ENCODE data around the gene C12orf76. TPM values are rescaled to one million over a fixed set of nuclear protein-coding genes. Genes with fewer than 3 reads are reported as not detected.
"Not testable (repeated sequence)": the region's sequence is repeated elsewhere in the genome, so short reads cannot be mapped to it uniquely, and the experiment has no call there.

Gene C12orf76
- total RNA-seq, 1 experiment from 2014 or later: 18.3 TPM

DNA sequence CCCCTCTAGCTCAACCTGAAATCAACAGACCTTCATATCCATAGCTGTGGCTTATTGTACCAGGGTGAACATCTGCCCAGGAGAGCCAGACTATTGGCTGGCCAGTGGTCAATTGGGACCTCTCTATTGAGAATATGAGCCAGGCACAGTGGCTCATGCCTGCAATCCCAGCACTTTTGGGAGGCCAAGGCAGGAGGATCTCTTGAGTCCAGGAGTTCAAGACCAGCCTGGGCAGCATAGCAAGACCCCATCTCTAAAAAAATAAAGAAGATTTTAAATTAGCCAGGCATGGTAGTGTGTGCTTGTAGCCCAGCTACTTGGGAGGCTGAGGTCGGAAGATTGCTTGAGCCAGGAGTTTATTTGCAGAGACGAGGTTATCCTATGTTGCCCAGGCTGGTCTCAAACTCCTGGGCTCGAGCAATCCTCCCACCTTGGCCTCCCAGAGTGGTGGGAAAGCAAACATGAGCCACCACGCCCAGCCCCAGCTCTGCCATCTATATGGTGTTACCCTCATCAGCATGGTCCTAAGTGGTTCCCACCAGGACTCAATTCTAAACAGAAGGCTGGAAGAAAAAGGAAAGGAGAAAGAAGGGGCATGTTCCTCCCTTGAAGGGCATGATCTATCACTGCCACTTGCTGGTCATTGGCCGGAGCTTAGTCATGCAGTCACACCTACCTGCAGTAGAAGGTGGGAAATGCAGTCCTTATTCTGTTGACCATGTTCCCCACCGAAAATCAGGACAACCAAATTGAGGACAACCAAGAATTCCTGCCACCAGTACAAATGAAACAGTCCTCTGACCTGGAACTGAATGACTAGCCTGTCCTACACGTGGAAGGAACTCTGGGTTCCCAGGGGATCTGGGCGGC lies 42.2 kb upstream of the C12orf76 start (continued):
- TF ChIP-seq CTCF (IDR thresholded peaks at IDR 0.05) (no peak), GRHL2 (CRISPR knock-in tag; IDR thresholded peaks at IDR 0.05; ENCODE audit: insufficient replicate concordance, severe bottlenecking) (no peak), SMAD3 (CRISPR knock-in tag; IDR thresholded peaks at IDR 0.05; ENCODE audit: borderline replicate concordance) (no peak), TP53 (CRISPR knock-in tag; IDR thresholded peaks at IDR 0.05) (no peak), ZNF263 (CRISPR knock-in tag; IDR thresholded peaks at IDR 0.05; ENCODE audit: low read depth) (no peak), ZNF121 (CRISPR knock-in tag; IDR thresholded peaks at IDR 0.05) (no peak)

- TF ChIP-seq AFF4 (CRISPR knock-in tag; IDR thresholded peaks at IDR 0.05; ENCODE audit: borderline replicate concordance) (no peak), NR2C2 (CRISPR knock-in tag; IDR thresholded peaks at IDR 0.05) (no peak), ZNF281 (CRISPR knock-in tag; IDR thresholded peaks at IDR 0.05) (no peak), PREB (CRISPR knock-in tag; IDR thresholded peaks at IDR 0.05; ENCODE audit: borderline replicate concordance) (no peak), EMX1 (CRISPR knock-in tag; IDR thresholded peaks at IDR 0.05) (no peak), RORB (CRISPR knock-in tag; IDR thresholded peaks at IDR 0.05) (no peak), TCF7 (CRISPR knock-in tag; IDR thresholded peaks at IDR 0.05; ENCODE audit: low read depth) (no peak)
- TF ChIP-seq, protein P1, sequence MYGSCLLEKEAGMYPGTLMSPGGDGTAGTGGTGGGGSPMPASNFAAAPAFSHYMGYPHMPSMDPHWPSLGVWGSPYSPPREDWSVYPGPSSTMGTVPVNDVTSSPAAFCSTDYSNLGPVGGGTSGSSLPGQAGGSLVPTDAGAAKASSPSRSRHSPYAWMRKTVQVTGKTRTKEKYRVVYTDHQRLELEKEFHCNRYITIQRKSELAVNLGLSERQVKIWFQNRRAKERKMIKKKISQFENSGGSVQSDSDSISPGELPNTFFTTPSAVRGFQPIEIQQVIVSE (CRISPR knock-in tag; IDR thresholded peaks at IDR 0.05; ENCODE audit: borderline replicate concordance): no peak
- H3K4me1 Mint-ChIP-seq: no peaks in the 10 kb centered on the region
- POLR2A ChIA-PET: no interaction called here
- H3K27me3 Mint-ChIP-seq (ENCODE audit: low read depth): peaks cover 15% of the 10 kb centered on the region
- H3K36me3 Mint-ChIP-seq: no peaks in the 10 kb centered on the region
- no peak for DNase-seq (ENCODE audit: low spot score)
- ATAC-seq: no peak
- no peaks in the 10 kb centered on the region for H3K9me3 Mint-ChIP-seq
- H3K27ac Mint-ChIP-seq: no peak overlapping the region
- CTCF ChIA-PET: no interaction called here
- H3K4me3 Mint-ChIP-seq: no peak overlapping the region
Observed at GRCh38 chr12:110088936-110089335, 40.6 kb upstream of the C12orf76 start.

- peaks cover 15% of the 10 kb centered on the region for H3K27me3 Mint-ChIP-seq (ENCODE audit: low read depth)
- H3K9me3 Mint-ChIP-seq; H3K27ac Mint-ChIP-seq; CTCF ChIA-PET; ATAC-seq; H3K4me1 Mint-ChIP-seq; H3K4me3 Mint-ChIP-seq; DNase-seq (ENCODE audit: low spot score); POLR2A ChIA-PET; H3K36me3 Mint-ChIP-seq: not testable (repeated sequence)
Observed at GRCh38 chr12:110088216-110088615, 39.9 kb upstream of the C12orf76 start.

Measured in WTC11 (cell line).